ENCODE results near the gene DNAH7. TPM values are rescaled to one million over a fixed set of nuclear protein-coding genes. Genes with fewer than 3 reads are reported as not detected.
A peak's percentile ranks its signal among the peaks of the same experiment; 100 is the strongest.

DNAH7 gene
- total RNA-seq, 2 donors from 2014 or later, result 1.1 to 1.5 TPM

- no peaks in the 10 kb centered on the region for H3K9me3 Mint-ChIP-seq
- H3K9ac ChIP-seq (ENCODE audit: extremely low read depth, low read length, poor library complexity, severe bottlenecking), result no peak overlapping the region
- H3K36me3 ChIP-seq (ENCODE audit: control insufficient read depth, insufficient read depth, low read length), result peaks cover 20% of the 10 kb centered on the region
- no peak overlapping the region for H3K27ac ChIP-seq (ENCODE audit: low read depth, low read length)
- H3K4me3 ChIP-seq (ENCODE audit: low read length), result no peak overlapping the region
- peaks cover 4% of the 10 kb centered on the region for H3K4me1 Mint-ChIP-seq
- TF ChIP-seq CTCF (conservative IDR thresholded peaks at IDR 0.05), result no peak
- no peaks in the 10 kb centered on the region for H3K27me3 ChIP-seq (ENCODE audit: control insufficient read depth, insufficient read depth, low read length, poor library complexity, severe bottlenecking)
- no peaks in the 10 kb centered on the region for H3K27me3 Mint-ChIP-seq (ENCODE audit: insufficient read depth)
- H3K4me3 Mint-ChIP-seq, result no peak overlapping the region
- no peak for DNase-seq
- H3K27ac Mint-ChIP-seq, result no peak overlapping the region
- H3K9me3 ChIP-seq (ENCODE audit: control insufficient read depth, low read length), result no peaks in the 10 kb centered on the region
- peaks cover 31% of the 10 kb centered on the region for H3K36me3 Mint-ChIP-seq (ENCODE audit: low read depth)
- H3K4me1 ChIP-seq (ENCODE audit: control insufficient read depth, insufficient read depth, low read length), result peaks cover 6% of the 10 kb centered on the region
These were observed 357.2 kb downstream of the DNAH7 start for GRCh38 chr2:195711478-195711877.

DNA sequence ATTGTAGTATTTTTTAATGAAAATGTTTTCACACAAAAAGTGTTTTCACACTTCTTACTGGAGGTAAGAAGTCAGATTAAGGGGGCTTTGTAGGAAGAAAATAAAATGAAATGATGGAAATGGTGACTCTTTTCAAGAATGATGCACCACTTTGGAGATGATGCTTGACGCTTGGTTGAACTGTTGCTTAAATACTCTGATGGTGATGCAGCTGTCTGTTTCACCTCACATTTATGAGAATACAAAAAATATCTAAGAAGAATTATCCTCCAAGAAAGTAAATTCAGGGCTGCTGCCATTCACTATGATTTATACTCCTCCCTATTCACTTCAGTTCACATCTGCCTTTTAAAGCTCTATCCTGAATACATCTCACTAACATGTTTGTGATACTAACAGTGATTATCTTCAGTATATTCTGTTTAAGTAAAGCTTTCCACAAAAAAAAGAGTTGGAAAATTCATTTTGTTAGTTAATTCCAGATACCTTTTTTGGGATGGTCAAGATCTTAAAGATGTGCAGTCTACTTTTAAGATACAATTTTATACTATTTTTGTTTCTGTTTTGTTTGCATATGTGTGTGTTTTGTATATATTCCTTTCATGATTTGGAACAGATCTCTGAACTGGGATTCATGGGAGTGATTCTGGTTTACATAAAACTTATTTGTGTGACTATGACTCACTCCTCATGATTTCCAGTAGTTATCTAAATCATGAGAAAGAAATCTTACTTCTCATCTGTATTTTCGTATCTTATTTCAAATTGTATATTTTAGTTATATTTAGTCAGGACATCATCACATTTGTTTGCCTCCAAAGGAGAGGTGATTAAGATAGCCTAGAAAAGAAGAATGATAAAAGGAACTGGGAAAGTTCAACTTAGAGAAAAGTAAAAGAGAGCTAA lies 358.5 kb downstream of the DNAH7 start:
- no peak for TF ChIP-seq CTCF (conservative IDR thresholded peaks at IDR 0.05)
- no peaks in the 10 kb centered on the region for H3K27me3 Mint-ChIP-seq (ENCODE audit: insufficient read depth)
- no peak for DNase-seq
- Histone ChIP-seq H3K9me3 (ENCODE audit: control insufficient read depth, low read length) (no peaks in the 10 kb centered on the region), H3K27ac (ENCODE audit: low read depth, low read length) (no peak overlapping the region), H3K9ac (ENCODE audit: extremely low read depth, low read length, poor library complexity, severe bottlenecking) (no peak overlapping the region), H3K4me1 (ENCODE audit: control insufficient read depth, insufficient read depth, low read length) (peaks cover 6% of the 10 kb centered on the region), H3K4me3 (ENCODE audit: low read length) (no peak overlapping the region), H3K27me3 (ENCODE audit: control insufficient read depth, insufficient read depth, low read length, poor library complexity, severe bottlenecking) (no peaks in the 10 kb centered on the region), H3K36me3 (ENCODE audit: control insufficient read depth, insufficient read depth, low read length) (peaks cover 15% of the 10 kb centered on the region)
- no peaks in the 10 kb centered on the region for H3K9me3 Mint-ChIP-seq
- H3K4me1 Mint-ChIP-seq, result peaks cover 14% of the 10 kb centered on the region
- WGBS, 2 experiments (ENCODE audit: insufficient coverage in 1 of 2, insufficient read length in 1 of 2), result 100% methylated on average over 1 of the region's 2 CpGs
- peaks cover 24% of the 10 kb centered on the region for H3K36me3 Mint-ChIP-seq (ENCODE audit: low read depth)
- H3K27ac Mint-ChIP-seq, result no peak overlapping the region
- H3K4me3 Mint-ChIP-seq, result no peak overlapping the region

DNA sequence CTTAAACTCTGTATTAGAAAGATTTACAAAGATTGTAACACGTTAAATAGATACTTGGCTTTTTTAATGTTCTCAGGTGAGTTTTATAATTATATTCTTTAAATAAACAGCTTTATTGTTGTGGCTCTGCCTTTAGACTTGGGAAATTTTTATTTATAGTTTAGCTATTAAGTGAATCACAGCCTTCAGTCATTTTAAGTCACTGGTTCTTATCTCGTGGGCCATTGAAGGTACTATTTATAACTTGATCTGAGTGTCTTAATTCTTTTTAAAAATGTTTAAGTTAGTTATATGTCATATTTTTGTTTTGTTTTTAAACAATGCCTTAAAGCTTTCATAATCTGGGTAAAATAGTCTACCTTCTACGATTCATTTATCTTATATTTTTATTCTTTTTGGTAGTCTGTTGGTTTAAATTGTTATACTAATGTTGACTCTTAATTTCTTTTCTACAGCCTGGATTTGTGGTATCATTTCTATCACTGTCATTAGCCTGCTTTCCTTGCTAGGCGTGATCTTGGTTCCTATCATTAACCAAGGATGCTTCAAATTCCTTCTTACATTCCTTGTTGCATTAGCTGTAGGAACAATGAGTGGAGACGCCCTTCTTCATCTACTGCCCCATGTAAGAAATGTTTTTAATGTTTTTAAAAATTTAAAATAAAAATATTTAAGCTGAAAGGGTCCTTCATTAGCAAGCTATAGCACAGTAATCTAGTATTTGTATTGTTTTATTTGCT lies 362.3 kb downstream of the DNAH7 start:
- no peak overlapping the region for H3K4me3 ChIP-seq (ENCODE audit: low read length)
- peaks cover 3% of the 10 kb centered on the region for H3K36me3 ChIP-seq (ENCODE audit: control insufficient read depth, insufficient read depth, low read length)
- TF ChIP-seq CTCF (conservative IDR thresholded peaks at IDR 0.05), result no peak
- no peak overlapping the region for H3K27ac ChIP-seq (ENCODE audit: low read depth, low read length)
- peaks cover 8% of the 10 kb centered on the region for H3K36me3 Mint-ChIP-seq (ENCODE audit: low read depth)
- H3K4me3 Mint-ChIP-seq, result no peak overlapping the region
- no peak for DNase-seq
- H3K4me1 Mint-ChIP-seq, result peaks cover 23% of the 10 kb centered on the region
- peaks cover 2% of the 10 kb centered on the region for H3K9me3 Mint-ChIP-seq
- peak overlapping the region; percentile 75 for H3K27ac Mint-ChIP-seq
- peak overlapping the region; percentile 17 for H3K9ac ChIP-seq (ENCODE audit: extremely low read depth, low read length, poor library complexity, severe bottlenecking)
- no peaks in the 10 kb centered on the region for H3K27me3 ChIP-seq (ENCODE audit: control insufficient read depth, insufficient read depth, low read length, poor library complexity, severe bottlenecking)
- WGBS, 2 experiments (ENCODE audit: insufficient coverage in 1 of 2, insufficient read length in 1 of 2), result 54 to 60% methylated on average over 1 to 3 of the region's 5 CpGs
- H3K27me3 Mint-ChIP-seq (ENCODE audit: insufficient read depth), result no peaks in the 10 kb centered on the region
- peaks cover 6% of the 10 kb centered on the region for H3K9me3 ChIP-seq (ENCODE audit: control insufficient read depth, low read length)
- peaks cover 6% of the 10 kb centered on the region for H3K4me1 ChIP-seq (ENCODE audit: control insufficient read depth, insufficient read depth, low read length)

All from endodermal cell (in vitro differentiated cells).